GM13977 (cell line): Measurements from ENCODE around the gene ASIC2.

Experiments
- DNase-seq: peaks from one replicate; pipeline ENCODE4 v3.0.0; 2012; ENCODE audit warnings: low spot score
- CTCF ChIP-seq: IDR thresholded peaks from 2 replicates; pipeline ENCODE4 v1.5.1; 2012; ENCODE audit warnings: mild to moderate bottlenecking, control low read depth; ENCODE audit not compliant: insufficient read depth; ENCODE audit errors: extremely low read depth, missing control alignments
- in situ Hi-C: fragments of 300-500 bp; cut with MboI; formaldehyde crosslinking; loops from one replicate; pipeline ENCODE4 v1.12.0; 2022; ENCODE audit warnings: low sequenced_read_pairs, low pct_unique_long_range_greater_than_20kb, mixed read lengths, inconsistent platforms; ENCODE audit not compliant: unreplicated experiment

Gene ASIC2

DNA sequence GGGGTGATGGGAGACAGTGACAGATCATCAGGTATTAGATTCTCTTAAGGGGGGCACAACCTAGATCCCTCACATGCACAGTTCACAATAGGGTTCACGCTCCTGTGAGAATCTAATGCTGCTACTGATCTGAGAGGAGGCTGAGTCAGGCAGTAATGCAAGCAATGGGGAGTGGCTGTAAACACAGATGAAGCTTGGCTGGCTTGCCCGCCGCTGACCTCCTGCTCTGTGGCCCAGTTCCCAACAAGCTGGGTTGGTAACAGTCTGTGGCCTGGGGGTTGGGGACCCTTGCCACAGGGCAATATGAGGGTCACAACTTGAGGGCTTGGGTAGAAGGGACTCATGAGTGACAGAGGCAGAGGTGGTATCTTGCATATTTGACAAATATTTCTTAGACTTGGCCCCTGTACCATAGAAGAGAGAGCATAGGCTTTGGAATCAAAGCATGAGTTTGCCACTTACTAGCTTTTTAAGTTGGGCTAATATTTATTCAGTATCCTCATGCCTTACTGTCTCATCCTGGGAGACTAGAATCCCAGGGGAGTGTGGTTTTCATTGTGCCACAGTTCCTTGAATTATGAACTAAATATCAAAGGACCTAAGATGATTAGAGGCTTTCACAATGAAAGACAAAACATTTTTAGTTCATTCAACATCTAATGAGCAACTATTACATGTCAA is 168.1 kb downstream of the ASIC2 start:
- in situ Hi-C loops, result no loop called here
- TF ChIP-seq CTCF, result no peak
- DNase-seq, result no peak

DNA sequence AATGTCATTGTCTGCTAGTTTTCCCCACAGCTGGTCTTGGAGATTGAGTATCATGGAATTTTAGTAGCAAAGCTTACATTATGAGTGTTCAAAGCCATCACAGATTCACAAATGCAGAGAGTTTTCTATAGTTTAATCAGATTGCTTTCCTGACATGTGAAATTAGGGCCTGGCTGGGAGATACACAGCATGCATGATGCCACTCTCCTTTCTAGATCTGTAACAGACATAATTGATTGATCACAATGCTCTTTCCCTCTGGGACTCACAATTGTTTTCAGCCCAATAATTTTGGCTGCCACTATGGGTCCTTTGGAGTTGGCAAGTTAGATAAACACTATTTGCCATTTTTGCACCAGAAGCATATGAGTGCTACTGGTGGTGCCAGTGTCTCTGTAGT is 168.9 kb downstream of the ASIC2 start:
- DNase-seq, result no peak
- in situ Hi-C loops, result no loop called here
- TF ChIP-seq CTCF, result no peak

DNA sequence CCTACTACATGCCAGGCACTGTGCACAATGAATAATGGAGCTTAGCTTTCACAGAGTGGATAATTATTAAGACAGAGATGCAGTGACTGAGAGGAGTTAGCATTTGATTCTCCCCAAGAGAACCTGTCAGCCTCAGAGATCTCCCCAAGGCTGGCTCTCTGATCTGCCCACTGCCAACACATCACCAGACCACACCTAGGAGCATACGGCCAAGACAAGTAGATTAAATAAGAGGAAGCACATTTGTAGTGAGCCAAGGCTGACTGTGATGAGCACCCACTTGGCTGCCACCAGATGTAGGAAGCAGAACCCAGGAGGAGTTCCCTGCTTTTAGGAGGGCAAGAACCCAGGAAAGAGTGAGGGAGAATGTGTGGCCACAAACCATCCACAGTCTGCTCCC is 171.3 kb downstream of the ASIC2 start:
- DNase-seq, result no peak
- no peak for TF ChIP-seq CTCF
- in situ Hi-C loops, result no loop called here

GRCh38 chr17:33121272-33121671 is 171.8 kb downstream of the ASIC2 start:
- TF ChIP-seq CTCF, result no peak
- in situ Hi-C loops, result no loop called here
- no peak for DNase-seq

DNA sequence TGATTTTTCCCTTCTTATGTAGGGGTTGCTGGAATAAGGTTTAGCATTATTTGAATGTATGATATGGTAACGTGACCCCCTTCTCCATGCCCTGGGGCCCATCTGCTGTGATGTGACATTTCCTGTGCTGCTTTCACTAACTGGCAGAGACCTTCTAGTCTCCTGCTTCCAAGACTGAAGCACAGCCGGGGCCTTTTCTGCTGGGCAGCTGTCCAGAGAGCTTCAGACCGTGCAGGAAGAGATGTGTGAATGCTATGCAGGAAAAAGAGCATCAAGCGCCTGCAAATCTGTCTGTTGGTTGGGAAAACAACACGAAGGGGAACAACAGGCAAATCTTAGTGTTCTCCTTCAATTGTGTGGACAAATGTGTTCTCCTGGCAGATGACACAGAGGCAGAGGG is 173.0 kb downstream of the ASIC2 start:
- no peak for DNase-seq
- in situ Hi-C loops, result no loop called here
- TF ChIP-seq CTCF, result no peak

DNA sequence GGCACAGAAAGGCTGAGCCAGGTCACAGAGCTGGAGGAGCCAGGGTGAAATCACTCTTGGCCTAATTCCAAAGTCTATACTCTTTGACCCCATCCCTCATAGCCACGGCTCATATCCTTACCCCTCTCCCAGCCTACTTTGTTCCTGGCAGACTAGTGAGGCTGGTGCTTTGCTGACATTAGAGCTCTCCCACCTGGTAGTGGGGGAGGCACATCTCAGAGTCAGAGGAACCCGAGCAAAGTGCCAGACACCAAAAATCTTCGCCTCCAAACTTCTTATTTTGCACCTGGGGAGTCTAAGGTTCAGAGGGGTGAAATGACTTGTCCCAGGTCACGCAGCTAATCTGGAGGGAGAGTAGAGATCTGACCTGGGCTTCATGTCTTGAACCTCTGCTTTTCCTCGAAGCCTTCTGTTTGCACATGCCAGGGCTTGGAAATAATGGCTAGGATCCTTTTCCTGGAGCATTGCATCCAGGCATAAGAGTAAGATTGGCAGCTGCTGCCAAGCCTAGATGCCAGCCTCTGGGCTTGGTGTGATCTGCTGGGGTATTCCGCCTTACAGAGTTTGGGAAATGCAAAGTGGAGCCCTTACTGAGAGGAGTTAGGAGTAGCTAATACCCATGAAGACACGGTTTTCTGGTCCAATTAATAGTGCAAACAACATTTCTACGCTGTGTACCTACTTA is 174.6 kb downstream of the ASIC2 start:
- in situ Hi-C loops, result no loop called here
- no peak for DNase-seq
- no peak for TF ChIP-seq CTCF
